DOHH2 (cell line): ENCODE measurements around the gene TPSAB1.
"Not testable (repeated sequence)": the region's sequence is repeated elsewhere in the genome, so short reads cannot be mapped to it uniquely, and the experiment has no call there.

ENCODE experiments used
- H3F3A ChIP-seq: fragments of 200-600 bp; sonication (generic), shearing (Covaris generic); 2 replicates; pipeline ENCODE4 v1.6.0; 2016; ENCODE audit warnings: antibody characterized with exemption, mild to moderate bottlenecking; ENCODE audit not compliant: control insufficient read depth, insufficient read depth
- H3K27ac ChIP-seq: fragments of 200-600 bp; sonication (generic); 2 replicates; pipeline ENCODE4 v1.5.1; 2014; ENCODE audit warnings: low read depth, mild to moderate bottlenecking, low read length, moderate library complexity
- H3K27me3 ChIP-seq: fragments of 200-600 bp; sonication (generic); 2 replicates; pipeline ENCODE4 v1.6.1; 2014; ENCODE audit warnings: mild to moderate bottlenecking, low read length, mixed read lengths; ENCODE audit not compliant: control insufficient read depth
- H3K36me3 ChIP-seq: fragments of 200-600 bp; sonication (generic); 2 replicates; pipeline ENCODE4 v1.6.1; 2014; ENCODE audit warnings: mild to moderate bottlenecking, low read length, moderate library complexity, mixed read lengths; ENCODE audit not compliant: control insufficient read depth
- H3K4me1 ChIP-seq: fragments of 200-600 bp; sonication (generic); 2 replicates; pipeline ENCODE4 v1.6.1; 2014; ENCODE audit warnings: mild to moderate bottlenecking, low read length, mixed read lengths; ENCODE audit not compliant: control insufficient read depth
- H3K4me2 ChIP-seq: fragments of 200-600 bp; sonication (generic); 2 replicates; pipeline ENCODE4 v1.6.0; 2014; ENCODE audit warnings: mild to moderate bottlenecking, low read length, moderate library complexity
- H3K4me3 ChIP-seq: fragments of 200-600 bp; sonication (generic); 2 replicates; pipeline ENCODE4 v1.5.1; 2014; ENCODE audit warnings: mild to moderate bottlenecking, low read length, mixed read lengths
- H3K79me2 ChIP-seq: fragments of 200-600 bp; sonication (generic); 2 replicates; pipeline ENCODE4 v1.6.1; 2014; ENCODE audit warnings: mild to moderate bottlenecking, low read length, mixed read lengths; ENCODE audit not compliant: control insufficient read depth
- H3K9me2 ChIP-seq: fragments of 200-600 bp; sonication (generic); replicated peaks from 2 replicates; pipeline ENCODE4 v1.6.1; 2014; ENCODE audit warnings: mild to moderate bottlenecking, low read length, mixed read lengths; ENCODE audit not compliant: control insufficient read depth
- H3K9me3 ChIP-seq: fragments of 200-600 bp; sonication (generic); 2 replicates; pipeline ENCODE4 v1.6.1; 2014; ENCODE audit warnings: antibody characterized with exemption, low read length, mixed read lengths; ENCODE audit not compliant: control insufficient read depth, insufficient read depth
- H4K20me1 ChIP-seq: fragments of 200-600 bp; sonication (generic); 2 replicates; pipeline ENCODE4 v1.6.0; 2014; ENCODE audit warnings: low read depth, mild to moderate bottlenecking, antibody characterized with exemption, low read length, moderate library complexity; ENCODE audit not compliant: control insufficient read depth, insufficient read depth
- CTCF ChIP-seq: fragments of 200-600 bp; sonication (generic); IDR thresholded peaks from one replicate; pipeline ENCODE4 v1.5.1; 2014; ENCODE audit warnings: antibody characterized with exemption, mild to moderate bottlenecking, low read depth, low read length; ENCODE audit not compliant: poor library complexity, severe bottlenecking
- EZH2phosphoT487 ChIP-seq: fragments of 200-600 bp; sonication (generic); IDR thresholded peaks from 2 replicates; pipeline ENCODE4 v1.6.1; 2017; ENCODE audit warnings: borderline replicate concordance, mild to moderate bottlenecking, antibody characterized with exemption, low read length, moderate library complexity, mixed read lengths

Gene TPSAB1

GRCh38 chr16:1244881-1245280 lies 4.4 kb downstream of the TPSAB1 start:
- no peak for TF ChIP-seq CTCF
- TF ChIP-seq EZH2phosphoT487 = no peak
- no peaks in the 10 kb centered on the region for H3K9me3 ChIP-seq
- no peak overlapping the region for H3K27ac ChIP-seq
- H3K36me3 ChIP-seq = no peaks in the 10 kb centered on the region
- no peaks in the 10 kb centered on the region for H3K27me3 ChIP-seq
- H3K4me2 ChIP-seq = no peak overlapping the region
- H3K4me1 ChIP-seq = no peaks in the 10 kb centered on the region
- H3K79me2 ChIP-seq = no peaks in the 10 kb centered on the region
- no peaks in the 10 kb centered on the region for H3K9me2 ChIP-seq
- H3F3A ChIP-seq = no peaks in the 10 kb centered on the region
- no peak overlapping the region for H3K4me3 ChIP-seq
- H4K20me1 ChIP-seq = no peaks in the 10 kb centered on the region

DNA sequence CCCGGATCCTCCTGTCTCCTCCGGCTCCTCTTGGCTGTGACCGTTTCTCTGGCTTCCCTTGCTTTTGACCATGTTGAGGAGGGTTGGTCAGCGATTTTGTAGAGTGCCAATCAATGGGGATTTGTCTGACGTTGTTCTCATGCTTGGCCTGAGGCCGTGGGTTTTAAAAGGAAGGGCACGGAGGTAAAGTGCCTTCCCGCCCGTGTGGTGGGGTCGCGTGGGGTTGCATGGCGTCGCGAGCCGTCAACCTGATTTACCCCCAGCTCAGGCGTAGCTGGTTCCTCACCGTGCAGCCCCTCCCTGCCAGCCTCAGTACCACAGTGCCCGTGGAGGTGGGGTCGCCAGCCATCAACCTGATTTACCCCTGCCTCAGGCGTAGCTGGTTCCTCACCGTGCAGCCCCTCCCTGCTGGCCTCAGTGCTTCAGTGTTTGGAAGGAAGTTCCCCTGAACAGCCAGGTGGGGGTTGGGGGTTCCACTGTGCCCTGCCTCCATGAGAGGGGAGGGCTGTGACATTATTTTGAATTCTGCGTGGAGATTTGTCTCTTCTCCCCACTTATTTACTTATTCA lies 5.0 kb downstream of the TPSAB1 start:
- Histone ChIP-seq H3K36me3 (no peaks in the 10 kb centered on the region), H3K9me2 (no peaks in the 10 kb centered on the region), H3F3A (no peaks in the 10 kb centered on the region), H3K4me1 (no peaks in the 10 kb centered on the region), H3K9me3 (no peaks in the 10 kb centered on the region), H3K27me3 (no peaks in the 10 kb centered on the region), H3K27ac (no peak overlapping the region), H3K79me2 (no peaks in the 10 kb centered on the region), H3K4me3 (no peak overlapping the region), H3K4me2 (no peak overlapping the region), H4K20me1 (no peaks in the 10 kb centered on the region)
- TF ChIP-seq EZH2phosphoT487 = no peak
- no peak for TF ChIP-seq CTCF

GRCh38 chr16:1247903-1248537 lies 7.5 kb downstream of the TPSAB1 start:
- not testable (repeated sequence) for H4K20me1 ChIP-seq, H3K4me1 ChIP-seq, H3K27me3 ChIP-seq, H3K4me2 ChIP-seq, H3F3A ChIP-seq, H3K9me3 ChIP-seq, H3K27ac ChIP-seq, H3K4me3 ChIP-seq, H3K9me2 ChIP-seq, H3K36me3 ChIP-seq, H3K79me2 ChIP-seq

GRCh38 chr16:1249031-1249755 lies 8.7 kb downstream of the TPSAB1 start:
- H3K4me1 ChIP-seq, H3K4me3 ChIP-seq, H3K27ac ChIP-seq, H3K9me2 ChIP-seq, H3K79me2 ChIP-seq, H3F3A ChIP-seq, H3K36me3 ChIP-seq, H3K4me2 ChIP-seq, H3K27me3 ChIP-seq, H3K9me3 ChIP-seq, H4K20me1 ChIP-seq: not testable (repeated sequence)

GRCh38 chr16:1253701-1254364 lies 13.3 kb downstream of the TPSAB1 start:
- not testable (repeated sequence) for H3K36me3 ChIP-seq, H3K4me1 ChIP-seq, H3K4me2 ChIP-seq, H3K4me3 ChIP-seq, H3F3A ChIP-seq, H3K9me3 ChIP-seq, H3K9me2 ChIP-seq, H3K79me2 ChIP-seq, H4K20me1 ChIP-seq, H3K27ac ChIP-seq, H3K27me3 ChIP-seq

DNA sequence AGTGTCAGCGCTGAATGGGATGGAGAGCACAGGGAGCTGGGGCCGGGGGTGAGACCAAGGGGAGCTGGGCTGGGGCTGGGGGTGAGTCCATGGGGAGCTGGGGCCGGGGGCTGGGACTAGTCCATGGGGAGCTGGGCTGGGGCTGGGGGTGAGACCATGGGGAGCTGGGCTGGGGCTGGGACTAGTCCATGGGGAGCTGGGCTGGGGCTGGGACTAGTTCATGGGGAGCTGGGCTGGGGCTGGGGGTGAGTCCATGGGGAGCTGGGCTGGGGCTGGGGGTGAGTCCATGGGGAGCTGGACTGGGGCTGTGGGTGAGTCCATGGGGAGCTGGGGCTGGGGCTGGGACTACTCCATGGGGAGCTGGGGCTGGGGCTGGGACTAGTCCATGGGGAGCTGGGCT lies 14.3 kb downstream of the TPSAB1 start:
- not testable (repeated sequence) for H3F3A ChIP-seq, H3K9me2 ChIP-seq, H3K9me3 ChIP-seq, H3K4me1 ChIP-seq, H3K79me2 ChIP-seq, H3K36me3 ChIP-seq, H3K27me3 ChIP-seq, H3K4me3 ChIP-seq, H4K20me1 ChIP-seq, H3K27ac ChIP-seq, H3K4me2 ChIP-seq
